ENCODE data around the gene MBNL2.

The MBNL2 gene

DNA sequence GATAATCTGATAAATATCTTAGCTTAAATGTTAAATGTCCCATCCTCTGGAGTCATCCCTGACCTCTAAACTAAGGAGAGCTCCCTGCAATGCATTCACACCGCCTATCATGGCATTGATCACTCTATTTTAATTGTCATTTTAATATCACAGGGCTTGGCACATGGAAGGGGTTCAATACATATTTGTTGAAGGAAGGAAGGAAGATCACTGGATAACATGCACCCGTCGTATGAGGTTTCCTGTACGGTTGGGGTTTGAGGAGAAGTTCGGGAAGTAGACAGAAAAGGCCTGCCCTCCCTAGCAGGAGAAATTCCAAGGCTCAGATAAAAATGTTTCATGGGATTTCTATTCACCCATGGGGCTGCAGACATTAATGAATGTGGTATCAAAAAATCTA is 102.0 kb downstream of the MBNL2 start:
- no peak for TF ChIP-seq TEAD4 (IDR thresholded peaks at IDR 0.05)
- TF ChIP-seq FOXM1 (IDR thresholded peaks at IDR 0.05; ENCODE audit: borderline replicate concordance, low read depth): no peak
- TF ChIP-seq CEBPB (IDR thresholded peaks at IDR 0.05): no peak
- TF ChIP-seq RAD21 (IDR thresholded peaks at IDR 0.05; ENCODE audit: low read depth): no peak
- no peak for TF ChIP-seq USF1 (IDR thresholded peaks at IDR 0.05)
- no peak for TF ChIP-seq EP300 (IDR thresholded peaks at IDR 0.05; ENCODE audit: borderline replicate concordance)
- no peak for TF ChIP-seq ZBTB7A (IDR thresholded peaks at IDR 0.05; ENCODE audit: low read depth)
- no peak for TF ChIP-seq NFIC (IDR thresholded peaks at IDR 0.05)
- TF ChIP-seq TAF1 (IDR thresholded peaks at IDR 0.05; ENCODE audit: low read depth): no peak
- TF ChIP-seq EGR1 (IDR thresholded peaks at IDR 0.05): no peak
- TF ChIP-seq YY1 (IDR thresholded peaks at IDR 0.05; ENCODE audit: low read depth): no peak
- TF ChIP-seq CREB1 (IDR thresholded peaks at IDR 0.05; ENCODE audit: low read depth): no peak
- TF ChIP-seq REST (IDR thresholded peaks at IDR 0.05; ENCODE audit: low read depth): no peak
- no peak for TF ChIP-seq MAX (IDR thresholded peaks at IDR 0.05)
- TF ChIP-seq TCF12 (IDR thresholded peaks at IDR 0.05; ENCODE audit: low read depth): no peak

DNA sequence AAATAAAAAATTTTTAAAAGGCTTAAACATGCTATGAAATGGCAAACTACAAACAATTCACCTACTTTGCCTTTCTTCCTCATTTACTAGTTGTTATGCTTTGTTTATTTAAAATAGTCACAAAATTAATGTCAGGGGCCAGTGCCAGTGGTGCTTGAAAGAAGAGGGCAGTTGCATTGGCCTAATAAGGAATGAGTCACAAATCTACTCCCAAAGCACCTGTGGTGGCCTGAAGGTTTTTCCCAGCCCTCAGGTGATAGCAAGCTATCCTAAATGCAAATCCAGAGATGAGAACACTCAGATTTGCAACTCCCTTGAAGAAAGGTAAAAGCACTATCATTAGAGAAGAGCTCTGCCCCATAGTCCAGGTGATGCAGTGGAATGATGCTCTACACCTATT is 103.6 kb downstream of the MBNL2 start:
- no peak for TF ChIP-seq YY1 (IDR thresholded peaks at IDR 0.05; ENCODE audit: low read depth)
- no peak for TF ChIP-seq USF1 (IDR thresholded peaks at IDR 0.05)
- TF ChIP-seq TAF1 (IDR thresholded peaks at IDR 0.05; ENCODE audit: low read depth): no peak
- no peak for TF ChIP-seq EGR1 (IDR thresholded peaks at IDR 0.05)
- TF ChIP-seq ZBTB7A (IDR thresholded peaks at IDR 0.05; ENCODE audit: low read depth): no peak
- no peak for TF ChIP-seq RAD21 (IDR thresholded peaks at IDR 0.05; ENCODE audit: low read depth)
- TF ChIP-seq MAX (IDR thresholded peaks at IDR 0.05): no peak
- no peak for TF ChIP-seq REST (IDR thresholded peaks at IDR 0.05; ENCODE audit: low read depth)
- TF ChIP-seq EP300 (IDR thresholded peaks at IDR 0.05; ENCODE audit: borderline replicate concordance): no peak
- no peak for TF ChIP-seq TCF12 (IDR thresholded peaks at IDR 0.05; ENCODE audit: low read depth)
- no peak for TF ChIP-seq CREB1 (IDR thresholded peaks at IDR 0.05; ENCODE audit: low read depth)
- TF ChIP-seq TEAD4 (IDR thresholded peaks at IDR 0.05): no peak
- no peak for TF ChIP-seq NFIC (IDR thresholded peaks at IDR 0.05)
- TF ChIP-seq FOXM1 (IDR thresholded peaks at IDR 0.05; ENCODE audit: borderline replicate concordance, low read depth): no peak
- no peak for TF ChIP-seq CEBPB (IDR thresholded peaks at IDR 0.05)

DNA sequence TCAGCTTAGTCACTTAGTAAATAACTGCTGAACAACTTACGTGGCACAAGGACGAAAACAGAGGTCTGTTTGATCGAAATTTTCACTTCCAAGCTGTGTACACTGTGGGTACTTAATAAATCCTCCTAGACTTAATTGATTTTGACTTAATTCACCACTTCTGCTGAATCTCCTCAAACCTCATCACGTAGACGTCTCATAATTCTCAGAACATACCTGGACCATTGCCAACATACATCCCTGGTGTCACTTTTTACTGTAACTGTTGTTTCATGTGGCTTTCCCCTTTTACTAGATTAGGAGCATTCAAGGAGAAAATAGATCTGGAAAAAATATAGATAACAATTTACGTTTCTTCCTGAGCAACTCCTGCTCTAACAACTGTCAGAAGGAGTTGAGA is 105.0 kb downstream of the MBNL2 start:
- TF ChIP-seq TCF12 (IDR thresholded peaks at IDR 0.05; ENCODE audit: low read depth) (no peak), NFIC (IDR thresholded peaks at IDR 0.05) (no peak), EP300 (IDR thresholded peaks at IDR 0.05; ENCODE audit: borderline replicate concordance) (no peak), TAF1 (IDR thresholded peaks at IDR 0.05; ENCODE audit: low read depth) (no peak), YY1 (IDR thresholded peaks at IDR 0.05; ENCODE audit: low read depth) (no peak), USF1 (IDR thresholded peaks at IDR 0.05) (no peak), EGR1 (IDR thresholded peaks at IDR 0.05) (no peak), MAX (IDR thresholded peaks at IDR 0.05) (no peak), CREB1 (IDR thresholded peaks at IDR 0.05; ENCODE audit: low read depth) (no peak), REST (IDR thresholded peaks at IDR 0.05; ENCODE audit: low read depth) (no peak), FOXM1 (IDR thresholded peaks at IDR 0.05; ENCODE audit: borderline replicate concordance, low read depth) (no peak), TEAD4 (IDR thresholded peaks at IDR 0.05) (no peak), ZBTB7A (IDR thresholded peaks at IDR 0.05; ENCODE audit: low read depth) (no peak), RAD21 (IDR thresholded peaks at IDR 0.05; ENCODE audit: low read depth) (no peak), CEBPB (IDR thresholded peaks at IDR 0.05) (no peak)
